Inferior parietal cortex (tissue), 1 donor: ENCODE measurements around the gene MMAB.
"Not testable (repeated sequence)": the region's sequence is repeated elsewhere in the genome, so short reads cannot be mapped to it uniquely, and the experiment has no call there.

Experiments used
- DNase-seq: peaks from one replicate; pipeline ENCODE4 v3.0.0-alpha.2; 2016; ENCODE audit errors: extremely low spot score

Gene MMAB

GRCh38 chr12:109602132-109602531, 28.8 kb upstream of the MMAB start:
- DNase-seq: not testable (repeated sequence)

- DNase-seq: no peak
These were observed 28.3 kb upstream of the MMAB start for GRCh38 chr12:109601557-109601956.

- no peak for DNase-seq
These were observed 27.7 kb upstream of the MMAB start for GRCh38 chr12:109600995-109601394.

- no peak for DNase-seq
These were observed 27.2 kb upstream of the MMAB start for GRCh38 chr12:109600481-109600880.

GRCh38 chr12:109599087-109599486, 25.8 kb upstream of the MMAB start:
- DNase-seq: no peak

GRCh38 chr12:109598428-109598854, 25.1 kb upstream of the MMAB start:
- DNase-seq: no peak

GRCh38 chr12:109597795-109598427, 24.6 kb upstream of the MMAB start:
- DNase-seq: peak; percentile 90

GRCh38 chr12:109597414-109597794, 24.1 kb upstream of the MMAB start:
- no peak for DNase-seq

GRCh38 chr12:109596418-109597244, 23.3 kb upstream of the MMAB start:
- no peak for DNase-seq

- no peak for DNase-seq
These were observed 22.1 kb upstream of the MMAB start for GRCh38 chr12:109595321-109595902.

GRCh38 chr12:109594556-109595317, 21.4 kb upstream of the MMAB start:
- no peak for DNase-seq

- DNase-seq: no peak
These were observed 19.6 kb upstream of the MMAB start for GRCh38 chr12:109592905-109593272.

- no peak for DNase-seq
These were observed 19.0 kb upstream of the MMAB start for GRCh38 chr12:109592195-109592904.

- no peak for DNase-seq
These were observed 17.7 kb upstream of the MMAB start for GRCh38 chr12:109591041-109591440.

GRCh38 chr12:109590566-109590965, 17.3 kb upstream of the MMAB start:
- no peak for DNase-seq

GRCh38 chr12:109589691-109590245, 16.5 kb upstream of the MMAB start:
- DNase-seq: no peak

- DNase-seq: no peak
These were observed 15.9 kb upstream of the MMAB start for GRCh38 chr12:109589240-109589590.

- no peak for DNase-seq
These were observed 15.3 kb upstream of the MMAB start for GRCh38 chr12:109588461-109589239.

- no peak for DNase-seq
These were observed 14.6 kb upstream of the MMAB start for GRCh38 chr12:109587921-109588320.
